ENCODE data around the gene CFTR.

Gene CFTR

GRCh38 chr7:117446220-117446815, 33.5 kb upstream of the CFTR start:
- Histone ChIP-seq H3K27ac (ENCODE audit: extremely low read depth, low read depth, low read length) (no peak overlapping the region), H3K9me3 (ENCODE audit: control insufficient read depth, insufficient read depth, low read depth, low read length) (no peaks in the 10 kb centered on the region), H3K4me1 (ENCODE audit: control insufficient read depth, insufficient read depth, low read length) (no peaks in the 10 kb centered on the region), H3K36me3 (ENCODE audit: control insufficient read depth in 2 of 2, insufficient read depth in 1 of 2, low read length in 2 of 2) (no peaks in the 10 kb centered on the region), H3K4me3 (ENCODE audit: low read depth, low read length) (no peak overlapping the region)
- POLR2A ChIA-PET, result no interaction called here
- CTCF ChIA-PET, result no interaction called here
- TF ChIP-seq ZNF692 (tag by site-specific recombination; IDR thresholded peaks at IDR 0.05), result no peak
- no peak for TF ChIP-seq ZNF704 (tag by site-specific recombination; IDR thresholded peaks at IDR 0.05)
- no peak for TF ChIP-seq ZNF175 (tag by site-specific recombination; IDR thresholded peaks at IDR 0.05)
- TF ChIP-seq ZNF561 (tag by site-specific recombination; IDR thresholded peaks at IDR 0.05; ENCODE audit: borderline replicate concordance), result no peak
- TF ChIP-seq REPIN1 (tag by site-specific recombination; IDR thresholded peaks at IDR 0.05; ENCODE audit: low read depth), result no peak
- no peak for TF ChIP-seq ZNF426 (tag by site-specific recombination; IDR thresholded peaks at IDR 0.05)
- no peak for TF ChIP-seq ZNF558 (tag by site-specific recombination; IDR thresholded peaks at IDR 0.05)
- no peak for TF ChIP-seq ZNF501 (tag by site-specific recombination; IDR thresholded peaks at IDR 0.05)
- TF ChIP-seq YY1 (tag by site-specific recombination; IDR thresholded peaks at IDR 0.05), result no peak
- TF ChIP-seq ZNF580 (tag by site-specific recombination; IDR thresholded peaks at IDR 0.05), result no peak

- Histone ChIP-seq H3K9me3 (ENCODE audit: control insufficient read depth, insufficient read depth, low read depth, low read length) (no peaks in the 10 kb centered on the region), H3K4me1 (ENCODE audit: control insufficient read depth, insufficient read depth, low read length) (no peaks in the 10 kb centered on the region), H3K27ac (ENCODE audit: extremely low read depth, low read depth, low read length) (no peak overlapping the region), H3K4me3 (ENCODE audit: low read depth, low read length) (no peak overlapping the region), H3K36me3 (ENCODE audit: control insufficient read depth in 2 of 2, insufficient read depth in 1 of 2, low read length in 2 of 2) (no peaks in the 10 kb centered on the region)
- CTCF ChIA-PET, result interaction anchor here (0.8 kb wide), 1 partner anchor 705 kb away, joined by 5 read pairs; no protein-coding TSS in a partner anchor
- POLR2A ChIA-PET, result no interaction called here
- TF ChIP-seq ZFP69B (tag by site-specific recombination; IDR thresholded peaks at IDR 0.05) (no peak), PRDM10 (tag by site-specific recombination; IDR thresholded peaks at IDR 0.05) (no peak), ZNF184 (tag by site-specific recombination; IDR thresholded peaks at IDR 0.05) (no peak), ZNF785 (tag by site-specific recombination; IDR thresholded peaks at IDR 0.05) (no peak), GLIS2 (tag by site-specific recombination; IDR thresholded peaks at IDR 0.05) (no peak), ZSCAN5A (tag by site-specific recombination; IDR thresholded peaks at IDR 0.05) (no peak), ZNF394 (tag by site-specific recombination; IDR thresholded peaks at IDR 0.05; ENCODE audit: borderline replicate concordance) (no peak), ZNF830 (tag by site-specific recombination; IDR thresholded peaks at IDR 0.05; ENCODE audit: low read depth) (no peak), BCL11B (tag by site-specific recombination; IDR thresholded peaks at IDR 0.05; ENCODE audit: low read depth) (no peak), PATZ1 (tag by site-specific recombination; IDR thresholded peaks at IDR 0.05) (no peak), ZNF610 (tag by site-specific recombination; IDR thresholded peaks at IDR 0.05; ENCODE audit: borderline replicate concordance) (no peak), OSR2 (tag by site-specific recombination; IDR thresholded peaks at IDR 0.05) (no peak), ZNF585B (tag by site-specific recombination; IDR thresholded peaks at IDR 0.05) (no peak), ZNF266 (tag by site-specific recombination; IDR thresholded peaks at IDR 0.05; ENCODE audit: low read depth) (no peak), ZNF239 (tag by site-specific recombination; IDR thresholded peaks at IDR 0.05) (no peak)
Observed at GRCh38 chr7:117448655-117449054, 31.2 kb upstream of the CFTR start.
